ENCODE measurements around the gene NPIPB5.
"Not testable (repeated sequence)": the region's sequence is repeated elsewhere in the genome, so short reads cannot be mapped to it uniquely, and the experiment has no call there.

The NPIPB5 gene

DNA sequence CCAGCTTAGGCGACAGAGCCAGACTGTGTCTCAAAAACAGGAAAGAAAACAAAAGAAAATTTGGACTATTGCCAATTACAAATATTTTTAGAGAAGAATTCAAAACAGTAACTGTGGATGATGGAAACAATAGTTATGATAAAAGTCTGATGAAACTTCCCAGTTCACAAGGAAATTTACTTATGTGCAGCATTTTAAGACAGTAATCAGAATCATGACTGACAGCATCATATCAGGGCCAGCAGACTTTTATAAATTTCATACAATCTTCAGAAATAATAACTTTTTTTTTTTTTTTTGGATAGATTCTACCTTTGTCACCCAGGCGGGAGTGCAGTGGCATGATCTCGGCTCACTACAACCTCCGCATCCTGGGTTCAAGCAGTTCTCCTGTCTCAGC is at the start of gene NPIPB5:
Gene NPIPB5 (plus strand): TSS at position 301 of the 400 bp plus-strand sequence. CDS start 2,911 bp downstream, outside the sequence.
- not testable (repeated sequence) for H3K4me1 Mint-ChIP-seq; H3K27me3 Mint-ChIP-seq (ENCODE audit: low read depth); H3K9me3 Mint-ChIP-seq; H3K4me3 Mint-ChIP-seq; H3K27ac Mint-ChIP-seq; H3K36me3 Mint-ChIP-seq (ENCODE audit: low read depth)

GRCh38 chr16:22468846-22469245 is 41.8 kb upstream of the NPIPB5 start:
- H3K27ac Mint-ChIP-seq; H3K9me3 Mint-ChIP-seq; H3K27me3 Mint-ChIP-seq (ENCODE audit: low read depth); H3K4me1 Mint-ChIP-seq; H3K4me3 Mint-ChIP-seq; H3K36me3 Mint-ChIP-seq (ENCODE audit: low read depth): not testable (repeated sequence)

DNA sequence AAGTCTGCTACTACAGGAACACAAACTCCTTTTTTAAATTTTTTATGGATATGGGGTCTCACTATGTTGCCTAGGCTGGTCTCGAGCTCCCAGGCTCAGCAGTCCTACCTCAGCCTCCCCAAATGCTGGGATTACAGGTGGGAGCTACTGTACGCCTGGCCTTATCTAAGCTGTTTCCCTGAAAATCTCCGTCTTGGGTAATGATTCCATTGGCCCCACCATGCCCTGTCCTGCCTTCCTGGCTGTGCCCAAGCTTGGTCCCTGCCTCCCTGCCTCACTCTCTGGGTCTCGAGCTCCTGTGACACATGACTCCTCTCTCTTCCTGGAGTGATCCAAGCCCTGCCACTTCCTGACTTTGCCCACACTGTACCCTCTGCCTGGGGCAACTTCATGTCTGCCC is 27.3 kb downstream of the NPIPB5 start:
- H3K9me3 Mint-ChIP-seq; H3K4me1 Mint-ChIP-seq; H3K4me3 Mint-ChIP-seq; H3K27ac Mint-ChIP-seq; H3K36me3 Mint-ChIP-seq (ENCODE audit: low read depth); H3K27me3 Mint-ChIP-seq (ENCODE audit: low read depth): not testable (repeated sequence)

DNA sequence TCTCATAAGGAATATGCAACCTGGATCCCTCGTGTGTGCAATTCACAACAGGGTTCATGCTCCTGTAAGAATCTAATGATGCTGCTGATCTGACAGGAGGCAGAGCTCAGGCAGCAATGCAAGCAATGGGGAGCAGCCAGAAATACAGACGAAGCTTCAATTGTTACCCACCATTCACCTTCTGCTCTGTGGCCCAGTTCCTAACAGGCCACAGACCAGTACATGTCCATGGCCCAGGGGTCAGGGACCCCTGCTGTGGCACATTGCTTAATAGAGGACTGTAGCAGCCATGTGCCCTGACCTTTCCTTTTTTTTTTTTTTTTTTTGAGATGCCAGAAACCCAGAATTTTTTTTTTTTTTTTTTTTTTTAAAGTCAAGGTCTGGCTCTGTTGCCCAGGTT is 34.1 kb downstream of the NPIPB5 start:
- not testable (repeated sequence) for H3K27ac Mint-ChIP-seq; H3K27me3 Mint-ChIP-seq (ENCODE audit: low read depth); H3K4me1 Mint-ChIP-seq; H3K36me3 Mint-ChIP-seq (ENCODE audit: low read depth); H3K4me3 Mint-ChIP-seq; H3K9me3 Mint-ChIP-seq

- H3K4me3 Mint-ChIP-seq; H3K9me3 Mint-ChIP-seq; H3K4me1 Mint-ChIP-seq; H3K27me3 Mint-ChIP-seq (ENCODE audit: low read depth); H3K27ac Mint-ChIP-seq; H3K36me3 Mint-ChIP-seq (ENCODE audit: low read depth): not testable (repeated sequence)
Observed at GRCh38 chr16:22546630-22547029, 35.9 kb downstream of the NPIPB5 start.

GRCh38 chr16:22547170-22547765 is 36.6 kb downstream of the NPIPB5 start:
- not testable (repeated sequence) for H3K4me1 Mint-ChIP-seq; H3K9me3 Mint-ChIP-seq; H3K4me3 Mint-ChIP-seq; H3K27me3 Mint-ChIP-seq (ENCODE audit: low read depth); H3K27ac Mint-ChIP-seq; H3K36me3 Mint-ChIP-seq (ENCODE audit: low read depth)

GRCh38 chr16:22549853-22550252 is 39.2 kb downstream of the NPIPB5 start:
- not testable (repeated sequence) for H3K27ac Mint-ChIP-seq; H3K36me3 Mint-ChIP-seq (ENCODE audit: low read depth); H3K4me1 Mint-ChIP-seq; H3K9me3 Mint-ChIP-seq; H3K4me3 Mint-ChIP-seq; H3K27me3 Mint-ChIP-seq (ENCODE audit: low read depth)

- not testable (repeated sequence) for H3K9me3 Mint-ChIP-seq; H3K27ac Mint-ChIP-seq; H3K27me3 Mint-ChIP-seq (ENCODE audit: low read depth); H3K4me1 Mint-ChIP-seq; H3K4me3 Mint-ChIP-seq; H3K36me3 Mint-ChIP-seq (ENCODE audit: low read depth)
Observed at GRCh38 chr16:22551143-22551542, 40.5 kb downstream of the NPIPB5 start.

DNA sequence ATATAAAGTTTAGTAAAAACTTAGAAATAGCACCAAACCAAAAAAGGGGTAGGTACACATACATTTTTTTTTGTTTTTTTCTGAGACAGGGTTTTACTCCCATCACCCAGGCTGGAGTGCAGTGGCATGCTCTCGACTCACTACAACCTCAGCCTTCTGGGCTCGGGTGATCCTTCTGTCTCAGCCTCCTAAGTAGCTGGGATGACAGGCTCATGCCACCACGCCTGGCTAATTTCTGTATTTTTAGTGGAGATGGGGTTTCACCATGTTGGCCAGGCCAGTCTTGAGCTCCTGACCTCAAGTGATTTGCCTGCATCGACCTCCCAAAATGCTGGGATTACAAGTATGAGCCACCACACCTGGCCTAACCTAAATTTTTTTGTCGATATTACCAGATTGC is 41.0 kb downstream of the NPIPB5 start:
- H3K9me3 Mint-ChIP-seq; H3K4me1 Mint-ChIP-seq; H3K27ac Mint-ChIP-seq; H3K4me3 Mint-ChIP-seq; H3K27me3 Mint-ChIP-seq (ENCODE audit: low read depth); H3K36me3 Mint-ChIP-seq (ENCODE audit: low read depth): not testable (repeated sequence)

GRCh38 chr16:22556759-22557158 is 46.1 kb downstream of the NPIPB5 start:
- H3K4me3 Mint-ChIP-seq; H3K36me3 Mint-ChIP-seq (ENCODE audit: low read depth); H3K27me3 Mint-ChIP-seq (ENCODE audit: low read depth); H3K4me1 Mint-ChIP-seq; H3K27ac Mint-ChIP-seq; H3K9me3 Mint-ChIP-seq: not testable (repeated sequence)

Measured in nephron (organoid).